ENCODE measurements around the gene CTSA. TPM values are rescaled to one million over a fixed set of nuclear protein-coding genes. Genes with fewer than 3 reads are reported as not detected.

Gene CTSA
- total RNA-seq, 1 experiment from 2014 or later, result 109 TPM

DNA sequence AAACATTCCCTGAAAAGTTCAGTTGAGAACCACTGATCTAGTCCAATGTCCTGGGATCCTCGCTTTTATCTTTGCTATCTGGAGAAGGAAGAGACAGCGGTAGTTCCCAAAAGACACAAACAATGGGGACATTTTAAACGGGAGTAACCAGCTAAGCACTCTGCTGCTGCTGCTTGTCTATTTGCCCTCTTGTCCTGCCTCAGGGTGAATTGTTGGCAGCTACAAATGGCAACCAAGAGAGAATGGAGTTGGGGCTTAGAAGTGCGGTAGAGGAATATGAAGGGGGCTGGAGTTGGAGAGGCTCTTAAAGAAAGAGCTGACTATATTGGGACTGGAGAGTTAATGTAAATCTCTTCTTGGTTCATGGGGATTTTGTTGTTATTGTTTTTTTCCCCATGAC is 16.6 kb upstream of the CTSA start:
- DNase-seq (ENCODE audit: low read depth, low spot score) (no peak), ATAC-seq (no peak)
- Histone ChIP-seq H3K4me2 (ENCODE audit: low read length) (no peak overlapping the region), H3K4me3 (replicated peaks in 1 of 2; ENCODE audit: low read depth in 1 of 2, low read length in 2 of 2) (no peak overlapping the region), H3K9me2 (ENCODE audit: insufficient read depth) (no peaks in the 10 kb centered on the region), H3K9me3 (ENCODE audit: control insufficient read depth in 1 of 2, insufficient read depth in 1 of 2, low read depth in 1 of 2, low read length in 2 of 2) (no peaks in the 10 kb centered on the region), H3K79me2 (ENCODE audit: insufficient read depth, low read length) (no peaks in the 10 kb centered on the region), H3K27ac (ENCODE audit: low read depth, low read length) (no peak overlapping the region), H4K20me1 (ENCODE audit: insufficient read depth) (no peaks in the 10 kb centered on the region), H2AFZ (ENCODE audit: low read depth, low read length, poor library complexity, severe bottlenecking) (no peak overlapping the region), H3K27me3 (ENCODE audit: insufficient read depth, low read length) (no peaks in the 10 kb centered on the region), H3K4me1 (ENCODE audit: control insufficient read depth in 1 of 2, insufficient read depth in 2 of 2, low read length in 2 of 2) (no peaks in the 10 kb centered on the region), H3K9ac (ENCODE audit: low read length) (no peak overlapping the region), H3K36me3 (ENCODE audit: control insufficient read depth in 1 of 2, insufficient read depth in 2 of 2, low read length in 2 of 2) (no peaks in the 10 kb centered on the region)
- RAD21 ChIA-PET (ENCODE audit: low non-redundant PET in 1 of 2, low total read pairs in 2 of 2, uncharacterized antibody in 2 of 2, unreplicated experiment in 2 of 2), result no interaction called here
- CTCF ChIA-PET, result no interaction called here
- intact Hi-C loops (cut with micrococcal nuclease), result no loop called here
- no TSS peak for BruUV-seq (replicated peaks)
- POLR2A ChIA-PET, result interaction anchor here (0.7 kb wide), 1 partner anchor 76 kb away, joined by 3 read pairs; no protein-coding TSS in a partner anchor
- TF ChIP-seq FOSL1 (IDR thresholded peaks at IDR 0.05; ENCODE audit: low read depth) (no peak), EZH2phosphoT487 (IDR thresholded peaks at IDR 0.05; ENCODE audit: borderline replicate concordance) (no peak), YY1 (IDR thresholded peaks at IDR 0.05; ENCODE audit: extremely low read depth, insufficient replicate concordance, low read depth, low read length) (no peak), EGR1 (IDR thresholded peaks at IDR 0.05; ENCODE audit: low read depth) (no peak), EZH2 (IDR thresholded peaks at IDR 0.05) (no peak), ZNF274 (IDR thresholded peaks at IDR 0.05; ENCODE audit: low read depth, low read length) (no peak), CEBPB (IDR thresholded peaks at IDR 0.05; ENCODE audit: low read depth) (no peak), POLR2AphosphoS5 (IDR thresholded peaks at IDR 0.05; ENCODE audit: low read depth, low read length) (no peak), ZFX (IDR thresholded peaks at IDR 0.05) (no peak), JUND (IDR thresholded peaks at IDR 0.05) (no peak), ELF1 (IDR thresholded peaks at IDR 0.05; ENCODE audit: borderline replicate concordance, low read depth) (no peak), TCF7L2 (IDR thresholded peaks at IDR 0.05; ENCODE audit: borderline replicate concordance, extremely low read depth, insufficient read depth, insufficient read length) (no peak), CBX3 (IDR thresholded peaks at IDR 0.05; ENCODE audit: low read depth) (no peak), POLR2A (IDR thresholded peaks at IDR 0.05; ENCODE audit: borderline replicate concordance, extremely low read depth, insufficient read depth, insufficient read length) (no peak)
- TF ChIP-seq, protein P1, sequence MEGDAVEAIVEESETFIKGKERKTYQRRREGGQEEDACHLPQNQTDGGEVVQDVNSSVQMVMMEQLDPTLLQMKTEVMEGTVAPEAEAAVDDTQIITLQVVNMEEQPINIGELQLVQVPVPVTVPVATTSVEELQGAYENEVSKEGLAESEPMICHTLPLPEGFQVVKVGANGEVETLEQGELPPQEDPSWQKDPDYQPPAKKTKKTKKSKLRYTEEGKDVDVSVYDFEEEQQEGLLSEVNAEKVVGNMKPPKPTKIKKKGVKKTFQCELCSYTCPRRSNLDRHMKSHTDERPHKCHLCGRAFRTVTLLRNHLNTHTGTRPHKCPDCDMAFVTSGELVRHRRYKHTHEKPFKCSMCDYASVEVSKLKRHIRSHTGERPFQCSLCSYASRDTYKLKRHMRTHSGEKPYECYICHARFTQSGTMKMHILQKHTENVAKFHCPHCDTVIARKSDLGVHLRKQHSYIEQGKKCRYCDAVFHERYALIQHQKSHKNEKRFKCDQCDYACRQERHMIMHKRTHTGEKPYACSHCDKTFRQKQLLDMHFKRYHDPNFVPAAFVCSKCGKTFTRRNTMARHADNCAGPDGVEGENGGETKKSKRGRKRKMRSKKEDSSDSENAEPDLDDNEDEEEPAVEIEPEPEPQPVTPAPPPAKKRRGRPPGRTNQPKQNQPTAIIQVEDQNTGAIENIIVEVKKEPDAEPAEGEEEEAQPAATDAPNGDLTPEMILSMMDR (IDR thresholded peaks at IDR 0.05 in 2 of 3, conservative IDR thresholded peaks at IDR 0.05 in 1 of 3; ENCODE audit: borderline replicate concordance in 1 of 3, insufficient read depth in 1 of 3, low read depth in 2 of 3, low read length in 2 of 3), result no peak
- TF ChIP-seq, protein P2, sequence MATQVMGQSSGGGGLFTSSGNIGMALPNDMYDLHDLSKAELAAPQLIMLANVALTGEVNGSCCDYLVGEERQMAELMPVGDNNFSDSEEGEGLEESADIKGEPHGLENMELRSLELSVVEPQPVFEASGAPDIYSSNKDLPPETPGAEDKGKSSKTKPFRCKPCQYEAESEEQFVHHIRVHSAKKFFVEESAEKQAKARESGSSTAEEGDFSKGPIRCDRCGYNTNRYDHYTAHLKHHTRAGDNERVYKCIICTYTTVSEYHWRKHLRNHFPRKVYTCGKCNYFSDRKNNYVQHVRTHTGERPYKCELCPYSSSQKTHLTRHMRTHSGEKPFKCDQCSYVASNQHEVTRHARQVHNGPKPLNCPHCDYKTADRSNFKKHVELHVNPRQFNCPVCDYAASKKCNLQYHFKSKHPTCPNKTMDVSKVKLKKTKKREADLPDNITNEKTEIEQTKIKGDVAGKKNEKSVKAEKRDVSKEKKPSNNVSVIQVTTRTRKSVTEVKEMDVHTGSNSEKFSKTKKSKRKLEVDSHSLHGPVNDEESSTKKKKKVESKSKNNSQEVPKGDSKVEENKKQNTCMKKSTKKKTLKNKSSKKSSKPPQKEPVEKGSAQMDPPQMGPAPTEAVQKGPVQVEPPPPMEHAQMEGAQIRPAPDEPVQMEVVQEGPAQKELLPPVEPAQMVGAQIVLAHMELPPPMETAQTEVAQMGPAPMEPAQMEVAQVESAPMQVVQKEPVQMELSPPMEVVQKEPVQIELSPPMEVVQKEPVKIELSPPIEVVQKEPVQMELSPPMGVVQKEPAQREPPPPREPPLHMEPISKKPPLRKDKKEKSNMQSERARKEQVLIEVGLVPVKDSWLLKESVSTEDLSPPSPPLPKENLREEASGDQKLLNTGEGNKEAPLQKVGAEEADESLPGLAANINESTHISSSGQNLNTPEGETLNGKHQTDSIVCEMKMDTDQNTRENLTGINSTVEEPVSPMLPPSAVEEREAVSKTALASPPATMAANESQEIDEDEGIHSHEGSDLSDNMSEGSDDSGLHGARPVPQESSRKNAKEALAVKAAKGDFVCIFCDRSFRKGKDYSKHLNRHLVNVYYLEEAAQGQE (IDR thresholded peaks at IDR 0.05; ENCODE audit: low read depth), result no peak
